Stimulated activated CD8-positive, alpha-beta memory T cell treated with anti-CD3 and anti-CD28 coated beads, Interleukin-15, amount 100 ng/mL, for 4 hours (primary cell): ENCODE data around the gene NUCKS1.

Source experiments
- DNase-seq, 2 donors: peaks; one replicate each; pipeline ENCODE4 v3.0.0-alpha.2; 2020; ENCODE audit warnings: low read depth in 2 of 2

NUCKS1 gene

GRCh38 chr1:205669341-205670149, 80.4 kb downstream of the NUCKS1 start:
- DNase-seq, result no peak

- DNase-seq, result no peak
Observed at GRCh38 chr1:205668951-205669340, 81.0 kb downstream of the NUCKS1 start.

GRCh38 chr1:205667909-205668643, 81.9 kb downstream of the NUCKS1 start:
- DNase-seq, result no peak

GRCh38 chr1:205666372-205667166, 83.4 kb downstream of the NUCKS1 start:
- DNase-seq, result no peak

GRCh38 chr1:205665201-205666045, 84.6 kb downstream of the NUCKS1 start:
- no peak for DNase-seq

- DNase-seq, result no peak
Observed at GRCh38 chr1:205664399-205665017, 85.5 kb downstream of the NUCKS1 start.

GRCh38 chr1:205663286-205663936, 86.6 kb downstream of the NUCKS1 start:
- no peak for DNase-seq
